Astrocyte of the hippocampus (primary cell): ENCODE results near the gene EXOC4.
"Not testable (repeated sequence)": the region's sequence is repeated elsewhere in the genome, so short reads cannot be mapped to it uniquely, and the experiment has no call there.

ENCODE experiments used
- DNase-seq: peaks from one replicate; pipeline ENCODE4 v3.0.0; 2011; ENCODE audit warnings: low read depth, low spot score

EXOC4 gene

GRCh38 chr7:133275446-133276095 lies 22.7 kb downstream of the EXOC4 start:
- DNase-seq: peak; percentile 81

- not testable (repeated sequence) for DNase-seq
Measured at GRCh38 chr7:133278975-133279374, 26.1 kb downstream of the EXOC4 start.

GRCh38 chr7:133282094-133282493 lies 29.2 kb downstream of the EXOC4 start:
- DNase-seq: no peak

GRCh38 chr7:133284092-133284491 lies 31.2 kb downstream of the EXOC4 start:
- DNase-seq: no peak

- no peak for DNase-seq
Measured at GRCh38 chr7:133288970-133289369, 36.1 kb downstream of the EXOC4 start.

GRCh38 chr7:133290041-133290440 lies 37.2 kb downstream of the EXOC4 start:
- peak; percentile 24 for DNase-seq

GRCh38 chr7:133290676-133291333 lies 37.9 kb downstream of the EXOC4 start:
- peak; percentile 19 for DNase-seq

- DNase-seq: no peak
Measured at GRCh38 chr7:133292631-133293030, 39.8 kb downstream of the EXOC4 start.

GRCh38 chr7:133293384-133294160 lies 40.7 kb downstream of the EXOC4 start:
- DNase-seq: no peak

GRCh38 chr7:133294234-133294633 lies 41.4 kb downstream of the EXOC4 start:
- DNase-seq: no peak

- no peak for DNase-seq
Measured at GRCh38 chr7:133295484-133295883, 42.6 kb downstream of the EXOC4 start.

GRCh38 chr7:133297093-133297492 lies 44.2 kb downstream of the EXOC4 start:
- no peak for DNase-seq

- no peak for DNase-seq
Measured at GRCh38 chr7:133298080-133298479, 45.2 kb downstream of the EXOC4 start.

GRCh38 chr7:133299676-133300075 lies 46.8 kb downstream of the EXOC4 start:
- DNase-seq: no peak

- DNase-seq: no peak
Measured at GRCh38 chr7:133300088-133300487, 47.2 kb downstream of the EXOC4 start.

GRCh38 chr7:133300811-133301210 lies 47.9 kb downstream of the EXOC4 start:
- DNase-seq: no peak

GRCh38 chr7:133301444-133301843 lies 48.6 kb downstream of the EXOC4 start:
- no peak for DNase-seq

- DNase-seq: no peak
Measured at GRCh38 chr7:133303372-133303771, 50.5 kb downstream of the EXOC4 start.

GRCh38 chr7:133303931-133304330 lies 51.1 kb downstream of the EXOC4 start:
- DNase-seq: no peak

- no peak for DNase-seq
Measured at GRCh38 chr7:133309333-133309732, 56.5 kb downstream of the EXOC4 start.

GRCh38 chr7:133310232-133310862 lies 57.5 kb downstream of the EXOC4 start:
- DNase-seq: peak; percentile 48

- DNase-seq: no peak
Measured at GRCh38 chr7:133313575-133313974, 60.7 kb downstream of the EXOC4 start.
